H9 (cell line): ENCODE results near the gene CDK5. TPM values are rescaled to one million over a fixed set of nuclear protein-coding genes. Genes with fewer than 3 reads are reported as not detected.
A peak's percentile ranks its signal among the peaks of the same experiment; 100 is the strongest.

Source experiments
- DNase-seq: peaks from one replicate; pipeline ENCODE4 v3.0.0-alpha.2; 2017
- H2AFZ ChIP-seq: one replicate; pipeline ENCODE4 v1.6.1; 2013; ENCODE audit warnings: mild to moderate bottlenecking, low read length, control low read depth, moderate library complexity
- H2AK5ac ChIP-seq: 2 replicates; pipeline ENCODE4 v1.6.1; 2013; ENCODE audit warnings: low read length, control low read depth, mixed read lengths; ENCODE audit not compliant: insufficient read length
- H2BK120ac ChIP-seq: one replicate; pipeline ENCODE4 v1.6.1; 2013; ENCODE audit warnings: low read depth, mild to moderate bottlenecking, low read length, control low read depth, inconsistent platforms; ENCODE audit not compliant: poor library complexity, severe bottlenecking
- H2BK12ac ChIP-seq: 2 replicates; pipeline ENCODE4 v1.6.1; 2013; ENCODE audit warnings: low read length, control low read depth, mixed read lengths, low read depth; ENCODE audit not compliant: insufficient read length
- H2BK15ac ChIP-seq: 2 replicates; pipeline ENCODE4 v1.6.1; 2013; ENCODE audit warnings: low read depth, low read length, control low read depth
- H2BK20ac ChIP-seq: one replicate; pipeline ENCODE4 v1.6.1; 2013; ENCODE audit warnings: low read depth, mild to moderate bottlenecking, low read length, control low read depth, inconsistent platforms; ENCODE audit not compliant: poor library complexity, severe bottlenecking
- H2BK5ac ChIP-seq: 2 replicates; pipeline ENCODE4 v1.6.1; 2013; ENCODE audit warnings: low read length, control low read depth, mixed read lengths; ENCODE audit not compliant: insufficient read length
- H3K14ac ChIP-seq: 2 replicates; pipeline ENCODE4 v1.6.1; 2013; ENCODE audit warnings: low read length, control low read depth; ENCODE audit not compliant: insufficient read depth
- H3K18ac ChIP-seq: 2 replicates; pipeline ENCODE4 v1.6.1; 2013; ENCODE audit warnings: low read depth, mild to moderate bottlenecking, mixed read lengths, low read length, control low read depth; ENCODE audit not compliant: insufficient read length
- H3K23ac ChIP-seq: 2 replicates; pipeline ENCODE4 v1.6.1; 2013; ENCODE audit warnings: low read length, control low read depth, mixed read lengths, low read depth; ENCODE audit not compliant: insufficient read length
- H3K23me2 ChIP-seq: 2 replicates; pipeline ENCODE4 v1.6.1; 2013; ENCODE audit warnings: low read depth, mild to moderate bottlenecking, mixed read lengths, low read length, control low read depth; ENCODE audit not compliant: insufficient read length, poor library complexity, severe bottlenecking
- H3K27ac ChIP-seq: 2 replicates; pipeline ENCODE4 v1.5.1; 2013; ENCODE audit warnings: low read length, control low read depth, mixed read lengths, low read depth; ENCODE audit not compliant: insufficient read length
- H3K27me3 ChIP-seq: 2 replicates; pipeline ENCODE4 v1.6.1; 2013; ENCODE audit warnings: low read length, control low read depth, inconsistent platforms; ENCODE audit not compliant: insufficient read depth
- H3K4ac ChIP-seq: 2 replicates; pipeline ENCODE4 v1.6.1; 2013; ENCODE audit warnings: low read depth, mild to moderate bottlenecking, control low read depth, inconsistent platforms, low read length, moderate library complexity
- H3K4me1 ChIP-seq: 2 replicates; pipeline ENCODE4 v1.6.1; 2013; ENCODE audit warnings: low read length, control low read depth, inconsistent platforms; ENCODE audit not compliant: insufficient read depth
- H3K4me2 ChIP-seq: 2 replicates; pipeline ENCODE4 v1.6.1; 2013; ENCODE audit warnings: low read length, control low read depth, mixed read lengths; ENCODE audit not compliant: insufficient read length, insufficient read depth
- H3K56ac ChIP-seq: 2 replicates; pipeline ENCODE4 v1.6.1; 2013; ENCODE audit warnings: low read depth, mild to moderate bottlenecking, mixed read lengths, low read length, control low read depth; ENCODE audit not compliant: insufficient read length
- H3K79me1 ChIP-seq: 2 replicates; pipeline ENCODE4 v1.6.1; 2013; ENCODE audit warnings: low read depth, mild to moderate bottlenecking, moderate library complexity, low read length, control low read depth, inconsistent platforms; ENCODE audit not compliant: insufficient read depth, poor library complexity, severe bottlenecking
- H3K79me2 ChIP-seq: 2 replicates; pipeline ENCODE4 v1.6.1; 2013; ENCODE audit warnings: low read length, control low read depth, inconsistent platforms; ENCODE audit not compliant: insufficient read depth
- H3K9ac ChIP-seq: 2 replicates; pipeline ENCODE4 v1.6.1; 2013; ENCODE audit warnings: low read length, control low read depth, mixed read lengths; ENCODE audit not compliant: insufficient read length; ENCODE audit errors: extremely low read depth
- H3K9me3 ChIP-seq: one replicate; pipeline ENCODE4 v1.6.1; 2013; ENCODE audit warnings: low read depth, low read length, inconsistent platforms; ENCODE audit not compliant: control insufficient read depth
- H3T11ph ChIP-seq: one replicate; pipeline ENCODE4 v1.6.1; 2013; ENCODE audit warnings: mild to moderate bottlenecking, low read length, control low read depth, inconsistent platforms
- H4K20me1 ChIP-seq: one replicate; pipeline ENCODE4 v1.6.1; 2013; ENCODE audit not compliant: control insufficient read depth, insufficient read length, insufficient read depth
- H4K5ac ChIP-seq: 2 replicates; pipeline ENCODE4 v1.6.1; 2013; ENCODE audit warnings: low read depth, mild to moderate bottlenecking, mixed read lengths, low read length, control low read depth; ENCODE audit not compliant: insufficient read length
- H4K8ac ChIP-seq: replicated peaks from 2 replicates; pipeline ENCODE4 v1.6.1; 2013; ENCODE audit warnings: low read length, control low read depth, mixed read lengths, low read depth; ENCODE audit not compliant: insufficient read length
- H4K91ac ChIP-seq: 2 replicates; pipeline ENCODE4 v1.6.1; 2013; ENCODE audit warnings: low read depth, mild to moderate bottlenecking, moderate library complexity, mixed read lengths, low read length, control low read depth; ENCODE audit not compliant: insufficient read length
- H3K27ac Mint-ChIP-seq, 3 experiments: 2 replicates in 2 of 3; 3 replicates in 1 of 3; pipeline ENCODE4 v1.8.0; 2020 to 2021; ENCODE audit warnings: mixed read lengths in 3 of 3, mild to moderate bottlenecking in 1 of 3, moderate library complexity in 1 of 3
- H3K27me3 Mint-ChIP-seq: 2 replicates; pipeline ENCODE4 v1.8.0; 2021; ENCODE audit warnings: low read depth, mild to moderate bottlenecking, moderate library complexity, mixed read lengths
- H3K36me3 Mint-ChIP-seq, 3 experiments: 2 replicates in 2 of 3; 3 replicates in 1 of 3; pipeline ENCODE4 v1.8.0; 2020 to 2021; ENCODE audit warnings: low read depth in 3 of 3, mixed read lengths in 3 of 3; ENCODE audit not compliant: insufficient read depth in 1 of 3
- H3K4me1 Mint-ChIP-seq, 2 experiments: 2 replicates each; pipeline ENCODE4 v1.8.0; 2020; ENCODE audit warnings: mixed read lengths in 2 of 2
- H3K4me3 Mint-ChIP-seq, 2 experiments: 2 replicates in 1 of 2; 3 replicates in 1 of 2; pipeline ENCODE4 v1.8.0; 2020 to 2021; ENCODE audit warnings: mild to moderate bottlenecking in 2 of 2, mixed read lengths in 2 of 2, moderate library complexity in 1 of 2
- H3K9me3 Mint-ChIP-seq, 2 experiments: 2 replicates in 1 of 2; 3 replicates in 1 of 2; pipeline ENCODE4 v1.8.0; 2020; ENCODE audit warnings: mild to moderate bottlenecking in 2 of 2, mixed read lengths in 2 of 2, moderate library complexity in 1 of 2
- WGBS: extraction: QIAGEN DNeasy Blood & Tissue Kit; methylation state at CpG from one replicate; pipeline ENCODE4 v1.1.7; 2013; ENCODE audit warnings: missing lambda C conversion rate, low lambda C conversion rate, mixed read lengths; ENCODE audit not compliant: insufficient read length; ENCODE audit errors: extremely low coverage; 5-methylcytosine and 5-hydroxymethylcytosine counted together
- total RNA-seq: library from RNA; stranded (reverse); gene quantifications from 2 replicates; pipeline ENCODE4 v1.2.1, GENCODE V29; 2021
- TF ChIP-seq, protein P1 (sequence below): fragments of 200-600 bp; sonication (generic); conservative IDR thresholded peaks from 3 replicates; pipeline ENCODE4 v1.8.0; 2021; ENCODE audit warnings: antibody characterized with exemption, mild to moderate bottlenecking

Gene CDK5
- total RNA-seq, 1 experiment from 2014 or later, result 19.9 TPM

DNA sequence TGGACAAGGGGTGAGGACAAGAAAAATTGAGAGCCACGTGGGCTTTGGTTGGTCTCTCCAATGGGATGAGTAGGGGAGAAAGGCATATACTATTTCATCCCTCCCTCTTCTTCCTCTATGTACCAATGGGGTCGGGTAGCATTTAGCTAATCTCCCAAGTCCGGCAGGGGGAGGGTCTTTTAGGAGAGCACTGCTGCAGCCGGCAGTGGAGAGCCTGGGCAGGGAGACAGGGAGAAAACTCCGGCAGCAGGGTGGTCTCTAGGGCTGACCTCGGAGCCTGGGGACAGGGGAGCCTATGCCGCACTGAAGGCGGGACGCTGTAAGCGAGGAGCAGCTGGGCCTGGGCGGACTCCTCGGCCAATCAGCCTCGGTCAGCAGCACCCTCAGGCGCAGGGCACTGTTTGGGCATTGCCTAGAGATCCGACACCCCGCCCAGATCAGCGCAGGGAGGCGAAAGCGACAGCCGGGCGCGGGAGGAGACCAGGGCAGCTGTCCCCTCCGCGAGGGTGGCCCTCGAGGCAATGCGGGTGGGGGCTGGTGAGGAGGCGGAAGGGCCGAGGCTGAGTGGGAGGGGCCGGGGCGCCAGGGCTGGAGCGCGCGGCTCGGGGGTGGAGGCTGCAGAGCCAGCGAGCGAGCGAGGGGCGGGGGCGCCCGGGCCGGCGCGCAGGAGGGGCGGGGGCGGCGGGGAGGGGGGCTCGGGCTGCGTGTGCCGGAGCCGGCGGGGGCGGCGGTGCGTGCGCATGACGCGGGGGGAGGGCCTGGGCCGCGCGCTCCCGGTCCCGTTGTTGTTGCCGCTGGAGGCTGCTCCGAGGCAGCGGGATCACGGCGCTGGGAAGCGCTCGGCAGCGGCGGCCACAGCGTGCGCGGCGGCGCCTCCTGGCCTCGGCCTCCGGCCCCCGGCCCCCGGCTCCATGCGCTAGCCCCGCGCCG is 28.3 kb upstream of the CDK5 start, which contains the start of gene AGAP3:
Gene AGAP3 (plus strand): TSS at position 785 of the 930 bp plus-strand sequence. CDS start 267 bp downstream, outside the sequence.
- H3K9me3 ChIP-seq, result no peaks in the 10 kb centered on the region
- no peak within 1 kb of the TSS for H2BK5ac ChIP-seq
- H3K4ac ChIP-seq, result no peak within 1 kb of the TSS
- H3K23ac ChIP-seq, result no peak within 1 kb of the TSS
- H3K56ac ChIP-seq, result no peak within 1 kb of the TSS
- no peak within 1 kb of the TSS for H2BK20ac ChIP-seq
- no peaks in the 10 kb centered on the region for H4K20me1 ChIP-seq
- no peak within 1 kb of the TSS for H4K5ac ChIP-seq
- H4K91ac ChIP-seq, result no peak within 1 kb of the TSS
- H3K18ac ChIP-seq, result no peak within 1 kb of the TSS
- Mint-ChIP-seq H3K9me3 (no peaks in the 10 kb centered on the region; a peak in 1 of 5 replicates), H3K4me1 (peaks cover 36 to 44% of the 10 kb centered on the region in 2 experiments), H3K4me3 (peak within 1 kb of the TSS; percentile 84 to 93), H3K27ac (peak within 1 kb of the TSS in 2 of 3 experiments; percentile 51 to 90; a peak in 2 of 7 replicates), H3K36me3 (peaks cover 0 to 10% (median 2%) of the 10 kb centered on the region in 3 experiments; a peak in 4 of 7 replicates), H3K27me3 (peaks cover 15% of the 10 kb centered on the region)
- no peak within 1 kb of the TSS for H2BK15ac ChIP-seq
- no peaks in the 10 kb centered on the region; the same call in 1 of the 2 replicates for H3K27me3 ChIP-seq
- no peak within 1 kb of the TSS for H2AFZ ChIP-seq
- H3T11ph ChIP-seq, result no peak within 1 kb of the TSS
- H3K23me2 ChIP-seq, result peaks cover 20% of the 10 kb centered on the region
- H3K9ac ChIP-seq, result peak within 1 kb of the TSS; percentile 29
- H3K4me2 ChIP-seq, result peak within 1 kb of the TSS; percentile 64
- H3K4me1 ChIP-seq, result peaks cover 2% of the 10 kb centered on the region; the same call in 1 of the 2 replicates
- no peak within 1 kb of the TSS for H3K27ac ChIP-seq
- TF ChIP-seq, protein P1, sequence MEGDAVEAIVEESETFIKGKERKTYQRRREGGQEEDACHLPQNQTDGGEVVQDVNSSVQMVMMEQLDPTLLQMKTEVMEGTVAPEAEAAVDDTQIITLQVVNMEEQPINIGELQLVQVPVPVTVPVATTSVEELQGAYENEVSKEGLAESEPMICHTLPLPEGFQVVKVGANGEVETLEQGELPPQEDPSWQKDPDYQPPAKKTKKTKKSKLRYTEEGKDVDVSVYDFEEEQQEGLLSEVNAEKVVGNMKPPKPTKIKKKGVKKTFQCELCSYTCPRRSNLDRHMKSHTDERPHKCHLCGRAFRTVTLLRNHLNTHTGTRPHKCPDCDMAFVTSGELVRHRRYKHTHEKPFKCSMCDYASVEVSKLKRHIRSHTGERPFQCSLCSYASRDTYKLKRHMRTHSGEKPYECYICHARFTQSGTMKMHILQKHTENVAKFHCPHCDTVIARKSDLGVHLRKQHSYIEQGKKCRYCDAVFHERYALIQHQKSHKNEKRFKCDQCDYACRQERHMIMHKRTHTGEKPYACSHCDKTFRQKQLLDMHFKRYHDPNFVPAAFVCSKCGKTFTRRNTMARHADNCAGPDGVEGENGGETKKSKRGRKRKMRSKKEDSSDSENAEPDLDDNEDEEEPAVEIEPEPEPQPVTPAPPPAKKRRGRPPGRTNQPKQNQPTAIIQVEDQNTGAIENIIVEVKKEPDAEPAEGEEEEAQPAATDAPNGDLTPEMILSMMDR, result no peak
- no peak within 1 kb of the TSS for H2BK120ac ChIP-seq
- no peak within 1 kb of the TSS for H2BK12ac ChIP-seq
- H3K79me1 ChIP-seq, result peaks cover 4% of the 10 kb centered on the region
- peaks cover 4% of the 10 kb centered on the region; the same call in 1 of the 2 replicates for H3K79me2 ChIP-seq
- DNase-seq, result peak; percentile 88
- H2AK5ac ChIP-seq, result no peak within 1 kb of the TSS
- no peak within 1 kb of the TSS for H4K8ac ChIP-seq
- WGBS, result no CpG with 5 or more reads among the region's 84 CpGs
- H3K14ac ChIP-seq, result peak within 1 kb of the TSS; percentile 78
